B cell (primary cell): ENCODE measurements around the gene TMEFF1.

Source experiments
- EZH2 ChIP-seq: IDR thresholded peaks from 2 replicates; pipeline ENCODE4 v1.6.1; 2012; ENCODE audit warnings: borderline replicate concordance, low read depth, mild to moderate bottlenecking, moderate library complexity, low read length; ENCODE audit not compliant: insufficient read depth, poor library complexity, severe bottlenecking
- TF ChIP-seq, protein P1 (sequence below): fragments of 200-600 bp; IDR thresholded peaks from one replicate; pipeline ENCODE4 v1.8.0; 2022; ENCODE audit warnings: antibody characterized with exemption, mild to moderate bottlenecking

- TF ChIP-seq, protein P1, sequence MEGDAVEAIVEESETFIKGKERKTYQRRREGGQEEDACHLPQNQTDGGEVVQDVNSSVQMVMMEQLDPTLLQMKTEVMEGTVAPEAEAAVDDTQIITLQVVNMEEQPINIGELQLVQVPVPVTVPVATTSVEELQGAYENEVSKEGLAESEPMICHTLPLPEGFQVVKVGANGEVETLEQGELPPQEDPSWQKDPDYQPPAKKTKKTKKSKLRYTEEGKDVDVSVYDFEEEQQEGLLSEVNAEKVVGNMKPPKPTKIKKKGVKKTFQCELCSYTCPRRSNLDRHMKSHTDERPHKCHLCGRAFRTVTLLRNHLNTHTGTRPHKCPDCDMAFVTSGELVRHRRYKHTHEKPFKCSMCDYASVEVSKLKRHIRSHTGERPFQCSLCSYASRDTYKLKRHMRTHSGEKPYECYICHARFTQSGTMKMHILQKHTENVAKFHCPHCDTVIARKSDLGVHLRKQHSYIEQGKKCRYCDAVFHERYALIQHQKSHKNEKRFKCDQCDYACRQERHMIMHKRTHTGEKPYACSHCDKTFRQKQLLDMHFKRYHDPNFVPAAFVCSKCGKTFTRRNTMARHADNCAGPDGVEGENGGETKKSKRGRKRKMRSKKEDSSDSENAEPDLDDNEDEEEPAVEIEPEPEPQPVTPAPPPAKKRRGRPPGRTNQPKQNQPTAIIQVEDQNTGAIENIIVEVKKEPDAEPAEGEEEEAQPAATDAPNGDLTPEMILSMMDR, result no peak
- no peak for TF ChIP-seq EZH2
Observed at GRCh38 chr9:100472788-100473275, at the start of gene TMEFF1.
